GM19193 (cell line): ENCODE results near the gene GOT1.

Source experiments
- POLR2A ChIP-seq: IDR thresholded peaks from 4 replicates; pipeline ENCODE4 v1.6.1; 2011; ENCODE audit not compliant: insufficient read depth, insufficient read length; ENCODE audit errors: extremely low read depth

The GOT1 gene

DNA sequence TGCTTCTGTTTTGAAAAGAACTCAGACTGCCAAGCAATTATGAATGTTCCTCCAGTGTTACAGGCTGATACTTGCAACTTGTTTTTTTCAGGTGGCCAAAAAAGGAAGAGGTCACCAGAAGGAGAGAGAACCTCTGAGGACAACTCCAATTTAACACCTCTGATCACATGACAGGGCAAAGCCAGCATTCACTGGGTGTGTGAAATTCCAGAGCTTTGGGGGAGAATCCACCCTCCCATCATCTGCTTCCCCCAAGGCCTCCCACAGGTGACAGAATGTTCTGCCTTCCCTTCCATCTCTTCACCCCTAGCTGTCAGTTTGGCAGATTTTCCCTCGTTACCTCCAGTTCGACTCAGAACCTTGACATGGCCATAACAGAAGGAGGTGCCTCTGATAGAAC, 39.1 kb downstream of the GOT1 start:
- no peak for TF ChIP-seq POLR2A

DNA sequence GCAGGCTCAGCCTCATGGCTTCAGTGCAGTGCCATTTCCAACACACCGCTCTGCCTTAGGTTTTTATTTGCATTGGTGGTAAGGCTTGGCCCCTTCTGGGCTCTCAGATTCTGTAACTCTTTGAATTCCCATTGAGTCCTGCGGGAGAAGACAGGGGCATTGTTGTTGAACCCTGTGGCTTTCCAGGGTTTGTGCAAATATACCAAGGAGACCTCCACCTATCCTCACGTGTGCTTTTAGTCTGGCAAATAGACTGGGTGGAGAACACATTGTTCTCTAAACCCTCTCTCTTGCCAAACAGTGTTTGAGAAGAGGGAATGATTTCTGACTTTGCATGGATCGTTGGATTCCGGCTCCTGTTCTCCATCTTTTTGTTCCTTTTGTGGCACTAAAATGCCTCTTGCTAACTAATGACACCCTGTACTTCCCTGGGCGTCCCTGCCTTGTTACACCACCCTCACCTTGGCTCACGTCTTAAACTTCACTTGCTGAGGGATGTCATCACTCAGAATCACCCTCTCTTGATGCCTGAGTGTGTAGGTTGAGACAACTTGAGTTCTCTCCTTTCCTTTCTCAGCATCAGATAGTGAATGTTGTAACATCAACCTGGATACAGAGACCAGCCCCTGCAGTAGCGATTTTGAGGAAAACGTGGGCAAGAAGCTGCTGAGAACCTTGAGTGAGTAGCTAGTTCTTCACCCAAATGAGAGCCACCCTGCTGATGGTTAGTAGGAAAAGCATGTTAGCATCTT, 40.5 kb downstream of the GOT1 start:
- no peak for TF ChIP-seq POLR2A

- no peak for TF ChIP-seq POLR2A
Observed at GRCh38 chr10:99387541-99387940, 42.9 kb downstream of the GOT1 start.

- TF ChIP-seq POLR2A, result no peak
Observed at GRCh38 chr10:99387071-99387470, 43.4 kb downstream of the GOT1 start.

- no peak for TF ChIP-seq POLR2A
Observed at GRCh38 chr10:99382176-99382575, 48.2 kb downstream of the GOT1 start.

DNA sequence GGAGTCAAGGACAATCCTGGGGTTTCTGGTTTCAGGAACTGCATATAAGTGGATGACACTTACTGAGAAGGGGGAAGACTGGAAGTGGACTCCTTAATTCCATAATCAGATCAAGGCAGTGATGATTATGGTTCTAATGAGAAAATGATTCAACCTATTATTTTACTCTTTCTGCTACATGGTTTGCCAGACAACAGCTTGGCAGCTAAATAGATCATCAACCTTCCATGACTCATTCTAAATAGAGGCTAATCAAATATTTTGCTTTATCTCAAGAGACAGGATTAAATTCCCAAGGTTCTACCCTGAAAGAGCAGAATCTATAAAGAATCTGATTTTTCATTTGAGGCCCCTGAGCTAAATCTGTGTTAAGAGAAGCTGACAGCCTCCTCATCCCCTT, 55.0 kb downstream of the GOT1 start:
- TF ChIP-seq POLR2A, result no peak

DNA sequence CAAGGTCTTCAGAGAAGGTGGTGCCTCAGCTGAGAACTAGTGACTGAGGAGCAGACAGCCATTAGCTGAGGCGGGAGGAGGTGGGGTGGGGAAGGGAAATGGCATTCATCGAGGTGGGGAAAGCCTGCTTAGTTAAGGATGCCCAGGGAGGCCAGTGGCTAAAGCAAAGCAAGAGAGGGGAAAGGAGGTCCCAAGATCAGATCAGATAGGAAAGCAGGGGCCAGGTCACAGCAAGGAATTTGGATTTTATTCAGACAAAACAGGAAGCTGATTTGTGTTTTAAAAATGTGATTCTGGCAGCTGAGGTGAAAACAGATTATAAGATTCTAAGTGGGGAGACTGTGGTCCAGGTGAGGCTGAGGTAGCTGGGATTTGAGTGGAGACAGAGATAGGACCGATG, 55.5 kb downstream of the GOT1 start:
- TF ChIP-seq POLR2A, result no peak

GRCh38 chr10:99374526-99374925, 55.9 kb downstream of the GOT1 start:
- TF ChIP-seq POLR2A, result no peak

DNA sequence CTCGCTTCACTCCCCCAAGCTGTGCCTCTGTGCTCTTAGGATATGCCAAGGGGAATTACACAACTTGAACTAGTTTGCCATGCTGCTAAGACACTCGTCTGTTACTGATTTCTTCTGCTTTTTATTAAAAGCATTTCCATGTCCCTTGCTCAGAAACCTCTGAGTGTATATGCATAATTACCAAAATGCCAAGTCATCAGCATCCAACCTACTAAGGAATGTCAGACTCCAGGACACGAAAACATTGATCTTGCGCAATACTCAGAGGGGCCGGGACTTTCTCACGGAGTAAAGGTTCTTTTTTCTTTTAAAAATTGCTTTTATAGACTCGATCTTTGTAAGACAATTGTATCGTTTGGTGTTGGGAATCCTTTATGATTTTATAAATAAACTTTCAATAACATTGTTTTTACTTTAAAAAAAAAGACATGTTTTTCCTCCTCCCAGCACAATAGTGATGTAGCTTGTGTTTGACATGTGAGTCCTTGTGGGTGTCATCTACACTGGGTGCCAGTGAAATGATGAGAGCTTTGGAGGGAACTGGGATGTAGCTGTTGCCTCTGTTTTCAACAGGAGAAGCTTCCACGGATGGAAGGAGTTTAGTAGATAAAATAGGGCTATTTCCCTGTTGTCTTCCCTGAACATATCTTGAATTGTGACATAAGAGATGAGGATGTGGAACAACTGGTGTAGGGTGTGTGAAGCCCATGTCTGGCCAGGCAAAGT, 57.7 kb downstream of the GOT1 start:
- TF ChIP-seq POLR2A, result no peak

DNA sequence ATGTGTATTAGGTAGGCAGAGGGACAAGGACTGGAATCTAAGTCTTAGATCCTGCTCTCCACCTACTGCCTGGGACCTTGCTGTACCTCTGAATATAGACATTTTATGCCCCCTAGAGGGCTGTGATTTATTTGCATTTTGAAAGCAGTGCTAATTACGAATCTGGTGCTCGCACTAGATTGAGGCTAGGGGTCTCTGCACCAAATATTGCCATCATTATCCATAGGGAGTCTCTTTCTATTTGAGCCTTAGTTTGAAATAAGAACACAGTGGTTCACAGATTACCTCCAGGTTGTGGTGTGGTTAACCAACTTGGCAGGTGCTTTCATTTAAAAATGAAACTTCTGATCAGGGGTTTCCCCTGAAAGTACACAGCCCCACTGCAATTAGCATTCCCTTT, 59.4 kb downstream of the GOT1 start:
- no peak for TF ChIP-seq POLR2A

- no peak for TF ChIP-seq POLR2A
Observed at GRCh38 chr10:99369551-99369950, 60.9 kb downstream of the GOT1 start.

DNA sequence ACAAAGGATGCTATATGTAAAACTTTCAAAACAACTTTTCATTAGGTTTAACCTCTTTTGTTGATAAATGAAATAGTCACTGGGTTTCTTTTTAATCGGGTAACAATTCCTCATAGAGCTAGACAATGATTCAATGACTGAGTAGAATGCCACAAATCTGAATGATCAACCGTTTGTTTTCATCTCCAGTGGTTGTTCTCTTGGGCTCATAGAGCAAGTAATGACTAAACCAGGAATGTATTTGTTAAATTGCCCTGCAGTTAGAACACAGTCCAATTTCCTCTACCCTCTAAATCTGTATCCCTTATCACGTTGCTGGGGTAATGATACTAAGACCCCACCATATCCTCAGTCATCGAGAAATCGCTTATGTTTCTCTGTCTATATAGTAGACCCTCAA, 61.3 kb downstream of the GOT1 start:
- no peak for TF ChIP-seq POLR2A

- TF ChIP-seq POLR2A, result no peak
Observed at GRCh38 chr10:99368646-99369045, 61.8 kb downstream of the GOT1 start.

GRCh38 chr10:99366666-99367065, 63.8 kb downstream of the GOT1 start:
- TF ChIP-seq POLR2A, result no peak

- TF ChIP-seq POLR2A, result no peak
Observed at GRCh38 chr10:99365736-99366135, 64.7 kb downstream of the GOT1 start.

DNA sequence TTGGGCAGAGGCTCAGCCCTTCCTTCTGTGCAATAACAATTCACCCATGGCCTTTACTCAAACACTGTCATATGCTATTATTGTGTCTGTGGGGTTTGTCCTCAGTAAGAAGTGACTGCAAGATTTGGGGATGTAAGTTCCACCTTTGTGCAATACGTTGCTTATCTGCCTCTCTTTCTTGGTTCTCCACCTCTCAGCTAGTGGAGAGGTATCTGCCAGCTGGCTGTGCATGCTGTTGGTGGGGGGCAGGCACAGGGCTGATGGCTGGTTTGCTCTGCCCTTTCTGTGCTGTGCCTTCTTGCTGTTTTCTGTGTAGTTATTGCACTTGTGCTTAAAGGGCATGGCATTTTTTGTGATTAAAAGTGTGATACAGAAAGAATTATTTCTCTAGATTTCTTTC, 65.1 kb downstream of the GOT1 start:
- TF ChIP-seq POLR2A, result no peak
